ENCODE measurements around the gene OR11A1.
"Not testable (repeated sequence)": the region's sequence is repeated elsewhere in the genome, so short reads cannot be mapped to it uniquely, and the experiment has no call there.

Gene OR11A1

GRCh38 chr6:29477923-29478450 lies 21.1 kb upstream of the OR11A1 start:
- DNase-seq = no peak

DNA sequence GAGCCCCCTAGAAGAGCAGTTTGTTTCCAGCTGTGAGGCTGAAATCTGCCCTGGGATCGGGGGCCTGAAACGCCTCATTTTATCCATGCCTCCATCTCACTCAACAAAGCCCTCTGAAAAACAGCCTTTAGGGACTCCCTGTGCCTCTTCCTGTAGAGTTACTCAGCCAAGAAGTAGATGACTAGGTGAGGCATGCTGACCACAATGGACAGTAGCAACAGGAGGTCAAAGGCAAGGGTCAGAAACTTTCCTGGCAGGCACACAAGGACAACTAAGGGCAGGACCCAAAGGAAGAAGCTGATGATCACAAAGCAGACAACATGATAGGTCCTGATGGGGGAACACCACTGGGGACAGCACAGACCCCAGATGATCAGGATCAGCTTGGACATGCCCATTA lies 18.1 kb upstream of the OR11A1 start:
- DNase-seq = no peak

- no peak for DNase-seq
Measured at GRCh38 chr6:29466241-29466640, 9.4 kb upstream of the OR11A1 start.

GRCh38 chr6:29465801-29466200 lies 8.9 kb upstream of the OR11A1 start:
- no peak for DNase-seq

- no peak for DNase-seq
Measured at GRCh38 chr6:29465279-29465678, 8.4 kb upstream of the OR11A1 start.

DNA sequence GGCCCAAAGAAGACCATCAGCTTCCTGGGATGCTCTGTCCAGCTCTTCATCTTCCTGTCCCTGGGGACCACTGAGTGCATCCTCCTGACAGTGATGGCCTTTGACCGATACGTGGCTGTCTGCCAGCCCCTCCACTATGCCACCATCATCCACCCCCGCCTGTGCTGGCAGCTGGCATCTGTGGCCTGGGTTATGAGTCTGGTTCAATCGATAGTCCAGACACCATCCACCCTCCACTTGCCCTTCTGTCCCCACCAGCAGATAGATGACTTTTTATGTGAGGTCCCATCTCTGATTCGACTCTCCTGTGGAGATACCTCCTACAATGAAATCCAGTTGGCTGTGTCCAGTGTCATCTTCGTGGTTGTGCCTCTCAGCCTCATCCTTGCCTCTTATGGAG lies 5.2 kb upstream of the OR11A1 start:
- no peak for DNase-seq

DNA sequence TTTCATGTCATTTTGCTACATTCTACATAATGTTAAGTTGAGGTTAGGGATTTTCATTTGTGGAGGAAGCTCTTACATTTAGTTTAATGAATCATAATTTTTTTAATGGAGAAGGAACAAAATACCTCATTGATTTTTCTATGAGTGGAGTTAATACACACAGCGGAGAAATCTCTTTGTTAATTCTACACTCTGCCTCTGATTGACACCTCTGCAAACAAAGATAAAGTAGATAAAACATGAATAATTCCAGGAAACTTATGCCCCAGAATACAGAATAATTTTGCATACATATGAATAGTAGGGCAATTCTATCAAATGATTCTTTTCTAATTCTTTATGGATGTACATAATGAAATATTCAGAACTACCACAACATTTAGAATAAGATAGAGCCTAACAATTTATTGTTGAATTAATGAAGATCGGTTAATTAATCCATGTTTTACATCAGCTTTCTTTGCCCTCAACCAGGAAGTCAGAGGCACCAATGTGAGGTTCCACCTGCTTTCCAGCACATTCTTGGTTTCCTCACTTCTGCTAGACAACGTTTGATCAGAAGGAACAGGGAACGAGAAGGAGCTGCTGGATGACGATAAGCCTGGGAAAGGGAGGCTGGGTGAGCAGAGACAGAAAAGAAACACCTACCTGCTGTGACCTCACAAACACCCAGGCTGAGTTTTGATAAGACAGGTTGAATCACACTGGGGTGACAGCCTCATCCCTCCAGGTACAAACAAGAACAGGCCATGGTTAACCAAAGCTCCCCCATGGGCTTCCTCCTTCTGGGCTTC lies 4.3 kb upstream of the OR11A1 start:
- no peak for DNase-seq

GRCh38 chr6:29451471-29452193 lies 5.2 kb downstream of the OR11A1 start:
- DNase-seq = no peak

- DNase-seq = no peak
Measured at GRCh38 chr6:29447670-29448069, 9.2 kb downstream of the OR11A1 start.

DNA sequence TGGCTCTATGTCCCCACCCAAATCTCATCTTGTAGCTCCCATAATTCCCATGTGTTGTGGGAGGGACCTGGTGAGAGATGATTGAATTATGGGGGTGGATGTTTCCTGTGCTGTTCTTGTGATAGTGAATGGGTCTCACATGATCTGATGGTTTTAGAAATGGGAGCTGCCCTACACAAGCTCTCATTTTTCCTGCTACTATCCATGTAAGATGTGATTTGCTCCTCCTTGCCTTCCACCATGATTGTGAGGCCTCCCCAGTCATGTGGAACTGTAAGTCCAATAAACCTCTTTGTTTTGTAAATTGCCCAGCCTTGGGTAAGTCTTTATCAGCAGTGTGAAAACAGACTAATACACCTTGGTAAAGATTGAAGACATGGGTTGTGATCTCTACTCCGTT lies 12.8 kb downstream of the OR11A1 start:
- DNase-seq = not testable (repeated sequence)

DNA sequence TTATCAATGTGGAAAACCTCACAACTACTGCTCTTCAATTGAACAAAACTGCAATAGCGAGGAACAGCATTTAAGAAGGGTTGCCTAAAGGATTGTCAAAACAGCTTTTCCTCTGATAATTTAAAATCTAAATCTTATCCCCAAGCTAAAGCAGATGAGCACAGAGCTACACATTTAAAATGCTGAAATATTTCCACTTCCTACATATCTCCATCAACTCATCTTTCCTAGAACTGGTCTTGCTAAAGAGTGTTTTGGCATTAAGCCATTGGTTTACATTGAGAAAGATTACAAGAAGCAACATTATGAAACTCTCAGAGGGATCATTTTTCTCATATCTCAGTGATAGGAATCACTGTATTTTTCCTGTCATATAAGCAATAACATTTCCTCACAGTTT lies 14.2 kb downstream of the OR11A1 start:
- DNase-seq = no peak

DNA sequence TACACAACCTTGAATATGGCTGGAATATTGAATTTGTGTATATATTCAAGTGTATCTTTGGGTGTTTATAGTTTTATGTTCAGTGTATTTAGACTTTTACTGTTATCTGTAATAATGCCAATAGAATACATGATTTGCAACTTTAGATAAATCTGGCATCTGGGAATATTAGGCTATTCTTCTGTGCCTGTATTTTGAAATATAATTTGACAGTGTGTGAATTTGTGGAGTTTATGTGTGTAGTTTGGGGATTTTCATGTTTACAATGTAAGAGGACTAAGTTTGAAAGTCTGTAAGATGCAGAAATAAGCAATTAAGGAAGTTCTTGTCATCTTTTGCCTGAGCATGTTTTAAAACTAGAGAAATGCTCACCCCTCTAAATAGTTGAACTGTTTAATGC lies 17.9 kb downstream of the OR11A1 start, which contains the start of gene OR10C1:
Gene OR10C1 (plus strand): TSS at position 301 of the 400 bp plus-strand sequence. CDS start 710 bp downstream, outside the sequence.
- no peak for DNase-seq

- not testable (repeated sequence) for DNase-seq
Measured at GRCh38 chr6:29436730-29437129, 20.1 kb downstream of the OR11A1 start.

DNA sequence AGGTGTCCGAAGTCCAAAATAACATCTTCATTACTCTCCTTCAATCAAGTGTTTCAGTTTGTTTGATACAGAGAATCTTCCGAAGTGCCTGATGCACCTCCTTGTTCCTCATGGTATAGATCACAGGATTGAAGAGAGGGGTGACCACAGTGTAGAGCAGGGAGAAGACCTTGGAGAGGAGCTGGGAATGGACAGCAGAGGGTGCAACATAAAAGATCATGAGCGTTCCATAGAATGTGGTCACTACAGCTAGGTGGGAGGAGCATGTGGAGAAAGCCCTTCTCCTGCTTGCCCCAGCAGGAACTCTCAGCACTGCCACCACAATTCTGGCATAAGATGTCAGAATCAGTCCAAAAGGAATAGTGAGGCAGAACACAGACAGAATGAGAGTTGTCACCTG lies 30.2 kb downstream of the OR11A1 start:
- no peak for DNase-seq

- DNase-seq = no peak
Measured at GRCh38 chr6:29425075-29425474, 31.8 kb downstream of the OR11A1 start.

DNA sequence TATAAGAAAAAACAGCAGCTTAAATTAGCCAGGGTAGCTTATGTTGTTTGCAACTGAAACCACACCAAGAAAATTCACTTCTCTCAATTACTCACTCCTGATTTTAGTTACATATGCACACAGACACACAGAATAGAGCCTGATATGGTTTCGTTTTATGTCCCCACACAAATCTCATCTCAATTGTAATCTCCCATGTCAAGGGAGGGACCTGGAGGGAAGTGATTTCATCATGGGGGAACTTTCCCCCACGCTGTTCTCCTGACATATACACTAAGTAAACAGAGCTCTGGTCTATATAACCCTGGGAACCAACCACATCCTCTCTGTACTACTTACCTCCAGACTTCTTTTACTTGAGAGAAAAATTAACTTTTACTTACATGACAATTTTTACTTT lies 32.3 kb downstream of the OR11A1 start:
- DNase-seq = no peak

DNA sequence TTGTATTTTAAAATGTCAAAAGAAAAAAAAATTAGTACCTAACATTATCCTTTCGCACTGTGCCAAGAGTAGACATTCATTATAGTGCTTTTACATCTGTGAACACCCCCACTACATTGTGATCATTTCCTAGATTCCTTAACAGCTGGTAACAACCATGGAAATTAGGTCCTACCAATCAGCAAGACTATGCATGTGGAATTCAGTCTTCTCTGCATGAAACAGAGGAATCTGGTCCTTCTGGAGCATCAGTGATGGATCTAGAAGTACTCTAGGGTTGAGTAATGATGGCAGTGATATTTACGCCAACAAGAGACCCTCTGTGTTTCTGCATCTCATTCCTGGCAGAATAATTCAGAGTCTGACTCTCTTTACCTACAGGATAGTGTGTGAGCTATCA lies 32.7 kb downstream of the OR11A1 start:
- DNase-seq = no peak

GRCh38 chr6:29419516-29419915 lies 37.4 kb downstream of the OR11A1 start:
- no peak for DNase-seq

GRCh38 chr6:29414588-29414987 lies 42.3 kb downstream of the OR11A1 start, which contains the start of gene OR12D1:
OR12D1 (plus strand) TSS chr6:29414928.
- DNase-seq = no peak

GRCh38 chr6:29403801-29404200 lies 53.1 kb downstream of the OR11A1 start:
- no peak for DNase-seq

DNA sequence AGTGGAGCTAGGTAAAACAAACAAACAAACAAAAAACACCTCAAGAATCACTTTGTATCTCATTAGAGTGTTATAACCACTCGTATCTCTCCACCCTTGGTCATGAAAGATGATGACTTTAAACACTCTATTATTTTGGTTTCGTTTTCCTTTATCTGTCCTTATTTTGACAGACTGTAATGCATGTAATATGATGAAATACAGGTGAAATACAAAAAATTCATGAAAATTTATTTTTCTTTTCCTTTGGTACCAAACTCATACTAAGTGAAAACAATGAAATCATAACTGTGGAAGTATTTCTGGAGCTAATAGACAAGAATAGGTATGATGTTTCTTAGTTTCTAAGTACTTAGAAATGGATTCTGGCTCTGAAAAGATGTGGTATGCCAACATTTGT lies 57.3 kb downstream of the OR11A1 start:
- DNase-seq = no peak

DNA sequence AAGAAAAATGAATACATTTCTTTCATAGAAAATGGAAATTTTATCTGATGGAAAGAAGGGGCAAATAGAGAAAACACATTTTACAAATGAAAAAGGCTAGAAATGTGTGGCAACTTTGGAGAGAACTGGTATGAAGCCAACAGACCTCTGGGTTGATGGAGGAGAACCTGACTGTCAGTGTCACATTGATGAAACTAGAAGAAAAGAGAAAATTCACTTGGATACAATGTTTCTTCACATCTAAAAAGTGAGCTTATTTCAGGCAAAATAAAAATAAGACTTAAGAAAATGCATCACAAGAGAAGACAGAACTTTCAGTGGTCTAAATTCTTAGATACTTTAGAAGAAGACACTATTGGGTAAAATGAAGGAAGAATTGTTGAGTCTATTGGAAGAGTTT lies 61.5 kb downstream of the OR11A1 start, which contains the start of gene OR12D2:
Gene OR12D2 (plus strand): TSS at position 301 of the 400 bp plus-strand sequence. CDS start 1,069 bp downstream, outside the sequence.
- no peak for DNase-seq

DNA sequence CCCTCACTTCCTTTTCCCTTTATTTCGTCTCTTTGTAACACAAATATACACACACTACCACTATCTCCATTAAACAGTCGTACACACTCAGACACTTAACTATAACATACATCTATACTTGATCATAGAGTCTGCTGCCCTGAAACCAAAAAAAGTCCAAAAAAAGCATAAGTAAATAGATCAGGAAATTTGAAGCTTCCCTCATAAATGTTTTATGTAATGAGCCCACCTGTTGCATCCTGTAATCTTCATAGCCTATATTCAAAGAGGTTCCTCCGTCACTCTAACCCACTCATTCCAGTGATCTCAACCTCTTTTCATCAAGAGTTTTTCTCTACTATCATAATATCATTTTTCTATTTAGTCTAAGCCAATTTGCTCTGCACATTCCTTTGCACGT lies 68.3 kb downstream of the OR11A1 start:
- DNase-seq = no peak

DNA sequence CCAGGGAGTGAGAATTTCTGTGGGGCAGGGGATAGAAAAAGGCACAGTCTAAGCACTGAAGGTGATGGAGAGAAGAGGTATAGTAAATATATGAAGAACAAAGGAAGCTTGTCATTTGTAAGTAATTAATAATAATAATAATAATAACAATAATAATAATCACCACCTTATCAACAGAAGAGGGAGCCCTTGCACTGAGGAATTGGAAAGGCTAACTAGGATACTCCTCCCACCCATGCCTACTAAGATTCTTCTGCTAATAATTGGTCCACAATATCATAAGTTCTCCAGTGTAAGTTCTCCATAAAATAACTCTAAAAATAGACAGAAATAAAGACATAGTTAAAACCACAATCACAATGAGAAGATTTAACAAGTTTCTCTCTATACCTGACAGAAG lies 80.9 kb downstream of the OR11A1 start:
- DNase-seq = no peak

Data from retina (tissue), 1 donor.